ENCODE data around the gene PLEKHA1. TPM values are rescaled to one million over a fixed set of nuclear protein-coding genes. Genes with fewer than 3 reads are reported as not detected.

The PLEKHA1 gene
- polyA plus RNA-seq, 1 of the 3 experiments (the other 2 are of a cell fraction) = 8.4 TPM

- H3K4me1 ChIP-seq (ENCODE audit: control insufficient read depth in 1 of 2, insufficient read depth in 2 of 2, low read depth in 1 of 2, low read length in 1 of 2) = peaks cover 2 to 5% of the 10 kb centered on the region in 2 experiments; a peak in 3 of 4 replicates
- H3K9me3 ChIP-seq = no peaks in the 10 kb centered on the region; the same call in 1 of the 2 replicates
- H3K27me3 ChIP-seq (ENCODE audit: insufficient read depth) = no peaks in the 10 kb centered on the region
- ChIA-PET POLR2A (no interaction called here), CTCF (no interaction called here)
- H2AFZ ChIP-seq (ENCODE audit: low read depth) = no peak overlapping the region
- H3K9ac ChIP-seq = no peak overlapping the region; the same call in 1 of the 2 replicates
- H3K27ac ChIP-seq (ENCODE audit: low read depth in 2 of 2, low read length in 1 of 2) = no peak overlapping the region
- H3K36me3 ChIP-seq (replicated peaks in 1 of 2; ENCODE audit: control insufficient read depth in 1 of 2, insufficient read depth in 2 of 2, low read length in 1 of 2) = peaks cover 0 to 10% of the 10 kb centered on the region in 2 experiments
- peaks cover 60% of the 10 kb centered on the region for H3K79me2 ChIP-seq (ENCODE audit: insufficient read depth)
- 0 out of 2 replicates have a peak, but pooled peaks cover 7% of the 10 kb centered on the region for H4K20me1 ChIP-seq (ENCODE audit: insufficient read depth)
- 93% methylated on average over 11 of the region's 11 CpGs for WGBS (ENCODE audit: low lambda C conversion rate)
- H3K4me3 ChIP-seq (ENCODE audit: low read depth in 2 of 2, low read length in 1 of 2) = peak overlapping the region in 1 of 2 experiments; percentile 73; a peak in 2 of 4 replicates
- DNase-seq = no peak
- no peaks in the 10 kb centered on the region for H3K9me2 ChIP-seq
- no peaks in the 10 kb centered on the region for H3F3A ChIP-seq (replicated peaks; ENCODE audit: insufficient read depth)
- TF ChIP-seq ELF1 (IDR thresholded peaks at IDR 0.05) (no peak), SMC3 (IDR thresholded peaks at IDR 0.05; ENCODE audit: low read depth, low read length) (no peak), CTCF (IDR thresholded peaks at IDR 0.05) (no peak), TAF1 (IDR thresholded peaks at IDR 0.05; ENCODE audit: borderline replicate concordance, low read depth, low read length) (no peak), EP300 (IDR thresholded peaks at IDR 0.05; ENCODE audit: borderline replicate concordance in 1 of 2, low read depth in 1 of 2, low read length in 1 of 2) (no peak), CHD2 (IDR thresholded peaks at IDR 0.05; ENCODE audit: low read length, partially characterized antibody) (no peak)
- H3K4me2 ChIP-seq = 0 out of 2 replicates have a peak overlapping the region, but pooled peaks have one; percentile 81
Measured at GRCh38 chr10:122376364-122376961, 2.0 kb downstream of the PLEKHA1 start.

- no peak overlapping the region for H3K4me2 ChIP-seq
- no peaks in the 10 kb centered on the region; the same call in 1 of the 2 replicates for H3K9me3 ChIP-seq
- no peaks in the 10 kb centered on the region for H3K27me3 ChIP-seq (ENCODE audit: insufficient read depth)
- H3K4me1 ChIP-seq (ENCODE audit: control insufficient read depth in 1 of 2, insufficient read depth in 2 of 2, low read depth in 1 of 2, low read length in 1 of 2) = peaks cover 0 to 5% of the 10 kb centered on the region in 2 experiments; a peak in 2 of 4 replicates
- no peak overlapping the region for H3K9ac ChIP-seq
- H4K20me1 ChIP-seq (ENCODE audit: insufficient read depth) = peaks cover 14% of the 10 kb centered on the region; the same call in 1 of the 2 replicates
- peaks cover 0 to 10% of the 10 kb centered on the region in 2 experiments for H3K36me3 ChIP-seq (replicated peaks in 1 of 2; ENCODE audit: control insufficient read depth in 1 of 2, insufficient read depth in 2 of 2, low read length in 1 of 2)
- no peak overlapping the region for H2AFZ ChIP-seq (ENCODE audit: low read depth)
- peaks cover 78% of the 10 kb centered on the region for H3K79me2 ChIP-seq (ENCODE audit: insufficient read depth)
- no peaks in the 10 kb centered on the region for H3F3A ChIP-seq (replicated peaks; ENCODE audit: insufficient read depth)
- no peak overlapping the region for H3K27ac ChIP-seq (ENCODE audit: low read depth in 2 of 2, low read length in 1 of 2)
- CTCF ChIA-PET = no interaction called here
- POLR2A ChIA-PET = no interaction called here
- no peak overlapping the region for H3K4me3 ChIP-seq (ENCODE audit: low read depth in 2 of 2, low read length in 1 of 2)
- H3K9me2 ChIP-seq = no peaks in the 10 kb centered on the region
- 100% methylated on average over 5 of the region's 5 CpGs for WGBS (ENCODE audit: low lambda C conversion rate)
- TF ChIP-seq NRF1 (IDR thresholded peaks at IDR 0.05; ENCODE audit: low read depth, low read length) = no peak
- TF ChIP-seq JUND (IDR thresholded peaks at IDR 0.05) = no peak
- TF ChIP-seq IRF3 (IDR thresholded peaks at IDR 0.05; ENCODE audit: low read depth, low read length) = no peak
- no peak for TF ChIP-seq RXRA (IDR thresholded peaks at IDR 0.05; ENCODE audit: borderline replicate concordance, low read depth)
- no peak for TF ChIP-seq CTCF (IDR thresholded peaks at IDR 0.05)
- TF ChIP-seq GABPA (IDR thresholded peaks at IDR 0.05; ENCODE audit: low read depth) = no peak
- TF ChIP-seq EZH2phosphoT487 (IDR thresholded peaks at IDR 0.05; ENCODE audit: borderline replicate concordance, low read depth) = no peak
- no peak for TF ChIP-seq SIN3A (IDR thresholded peaks at IDR 0.05; ENCODE audit: borderline replicate concordance, low read depth, low read length)
- no peak for TF ChIP-seq POLR2AphosphoS5 (IDR thresholded peaks at IDR 0.05; ENCODE audit: low read depth, low read length)
- TF ChIP-seq TAF1 (IDR thresholded peaks at IDR 0.05; ENCODE audit: borderline replicate concordance, low read depth, low read length) = no peak
- no peak for DNase-seq
Measured at GRCh38 chr10:122379041-122379440, 4.5 kb downstream of the PLEKHA1 start.
